GM19035 (cell line): ENCODE measurements around the gene KLRC3.
"Not testable (repeated sequence)": the region's sequence is repeated elsewhere in the genome, so short reads cannot be mapped to it uniquely, and the experiment has no call there.

Experiments
- ATAC-seq: cut with Tn5 transposase; IDR thresholded peaks from one replicate; pipeline ENCODE4 v1.9.1; 2021; ENCODE audit not compliant: unreplicated experiment

The KLRC3 gene

DNA sequence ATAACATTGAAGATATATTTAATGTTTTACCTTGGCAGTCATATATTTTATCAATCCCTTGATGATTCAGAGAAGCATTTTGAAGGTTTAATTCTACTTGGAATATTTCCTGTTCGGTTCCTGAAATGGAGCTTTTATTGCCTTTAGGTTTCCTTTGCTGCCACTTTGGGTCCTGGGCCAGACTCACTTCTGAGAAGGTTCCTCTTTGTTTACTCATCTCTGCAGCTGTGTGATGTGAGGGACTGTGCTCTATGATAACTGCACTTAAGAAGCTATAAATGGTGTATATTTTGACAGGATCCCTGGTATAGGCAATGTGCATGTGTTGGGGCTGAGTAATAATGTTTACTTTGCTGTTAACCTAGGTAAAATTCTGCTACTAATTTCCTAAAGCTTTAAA lies at the start of gene KLRC3:
Gene KLRC3 (minus strand): TSS at position 262 of the 400 bp plus-strand sequence. CDS start 45 bp downstream, at position 217.
- not testable (repeated sequence) for ATAC-seq

DNA sequence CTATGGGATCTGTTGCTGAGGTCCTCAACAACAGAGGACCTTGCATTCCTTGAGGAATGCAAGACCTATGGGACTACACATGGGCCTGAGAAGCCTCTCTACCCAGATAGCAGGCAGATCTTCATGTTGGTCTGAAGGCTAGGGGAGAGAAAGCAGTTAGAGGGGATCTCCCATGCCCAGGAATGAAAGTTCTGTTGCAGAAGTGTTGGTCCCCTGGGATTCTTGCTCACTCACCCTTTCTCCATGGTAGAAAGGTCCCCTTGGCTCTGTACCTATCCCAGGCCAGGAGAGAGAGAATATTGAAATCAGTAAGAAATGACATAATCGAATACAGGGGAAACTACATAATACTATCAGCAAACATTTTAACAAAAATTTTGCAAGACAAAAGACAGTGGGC lies 49.3 kb upstream of the KLRC3 start:
- no peak for ATAC-seq

DNA sequence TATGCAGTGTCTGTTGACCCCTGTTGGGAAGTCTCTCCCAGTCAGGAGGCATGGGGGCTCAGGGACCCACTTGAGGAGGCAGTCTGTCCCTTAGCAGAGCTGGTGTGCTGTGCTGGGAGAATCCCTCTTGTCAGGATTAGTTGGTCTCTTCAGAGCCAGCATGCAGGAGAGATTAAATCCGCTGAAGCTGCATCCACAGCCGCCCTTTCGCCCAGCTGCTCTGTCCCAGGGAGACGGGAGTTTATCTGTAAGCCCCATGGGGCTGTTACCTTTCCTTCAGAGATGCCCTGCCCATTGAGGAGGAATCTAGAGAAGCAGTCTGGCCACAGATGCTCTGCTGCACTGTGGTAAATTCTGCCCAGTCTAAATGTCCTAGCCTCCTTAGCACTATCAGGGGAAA lies 45.9 kb upstream of the KLRC3 start:
- no peak for ATAC-seq

DNA sequence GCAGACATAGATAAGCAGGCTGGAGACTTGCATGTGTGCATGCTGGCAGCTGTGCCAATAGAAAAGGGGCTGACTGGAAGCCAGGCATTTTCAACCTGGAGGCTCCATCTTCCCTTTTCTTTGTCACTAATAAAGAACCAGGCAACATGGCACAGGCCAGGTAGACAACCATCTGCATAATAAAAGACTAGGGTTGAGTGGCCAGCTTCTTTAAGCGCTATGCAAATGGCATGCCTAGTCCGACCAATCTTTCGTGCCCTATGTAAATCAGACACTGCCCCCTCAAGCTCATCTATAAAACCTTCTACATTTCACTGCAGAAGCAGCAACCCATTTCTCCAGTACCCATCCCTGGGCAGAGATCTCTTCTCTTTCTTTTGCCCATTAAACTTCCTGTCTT lies 37.4 kb upstream of the KLRC3 start:
- ATAC-seq = no peak

DNA sequence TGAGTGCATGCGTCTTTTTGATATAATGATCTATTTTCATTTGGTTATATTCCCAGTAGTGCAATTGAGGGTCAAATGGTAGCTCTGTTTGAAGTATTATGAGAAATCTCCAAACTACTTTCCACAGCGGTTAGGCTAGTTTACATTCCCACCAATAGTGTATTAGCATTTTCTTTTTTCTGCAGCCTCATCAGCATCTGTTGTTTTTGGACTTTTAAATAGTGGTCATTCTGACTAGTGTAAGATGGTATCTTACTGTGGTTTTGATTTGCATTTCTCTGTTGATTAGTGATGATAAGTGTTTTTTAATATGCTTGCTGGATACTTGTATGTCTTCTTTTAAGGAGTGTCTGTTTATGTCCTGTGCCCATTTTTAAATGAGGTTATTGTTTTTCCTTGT lies 36.5 kb upstream of the KLRC3 start:
- no peak for ATAC-seq

DNA sequence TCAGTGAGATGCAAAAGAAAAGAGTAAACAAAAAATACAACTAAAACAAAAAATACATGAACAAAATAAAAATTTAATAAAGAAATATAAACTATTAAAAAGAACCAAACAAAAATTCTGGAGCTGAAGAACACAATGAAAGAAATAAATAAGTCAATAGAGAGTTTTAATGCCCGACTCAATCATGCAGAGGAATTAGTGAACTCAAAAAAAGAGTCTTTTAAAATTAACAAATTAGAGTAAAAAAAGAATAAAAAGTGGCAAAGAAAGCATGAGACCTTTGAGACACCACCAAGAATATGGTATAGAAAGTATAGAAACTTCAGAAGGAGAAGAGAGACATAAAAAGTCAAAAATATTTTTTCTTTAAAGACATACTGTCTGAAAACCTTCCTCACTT lies 35.4 kb upstream of the KLRC3 start:
- ATAC-seq = no peak

DNA sequence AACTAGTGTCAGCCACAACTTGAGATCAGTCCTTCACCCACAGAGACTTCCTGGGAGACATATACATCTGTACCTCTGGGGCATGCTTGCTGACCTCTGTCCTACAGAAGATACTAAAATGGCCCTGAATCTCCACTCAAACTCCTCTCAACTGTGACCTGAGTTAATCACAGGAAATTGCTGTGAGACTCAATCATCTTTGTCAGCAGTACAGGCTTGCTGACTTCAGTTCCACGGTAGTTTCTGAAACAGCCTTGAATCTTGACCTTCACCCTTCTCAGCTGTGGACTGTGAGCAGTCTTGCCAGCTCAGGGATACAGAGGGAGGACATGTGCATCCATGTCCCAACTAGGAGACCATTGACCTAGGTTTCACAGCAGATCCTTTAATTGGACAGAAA lies 34.1 kb upstream of the KLRC3 start:
- ATAC-seq = no peak

DNA sequence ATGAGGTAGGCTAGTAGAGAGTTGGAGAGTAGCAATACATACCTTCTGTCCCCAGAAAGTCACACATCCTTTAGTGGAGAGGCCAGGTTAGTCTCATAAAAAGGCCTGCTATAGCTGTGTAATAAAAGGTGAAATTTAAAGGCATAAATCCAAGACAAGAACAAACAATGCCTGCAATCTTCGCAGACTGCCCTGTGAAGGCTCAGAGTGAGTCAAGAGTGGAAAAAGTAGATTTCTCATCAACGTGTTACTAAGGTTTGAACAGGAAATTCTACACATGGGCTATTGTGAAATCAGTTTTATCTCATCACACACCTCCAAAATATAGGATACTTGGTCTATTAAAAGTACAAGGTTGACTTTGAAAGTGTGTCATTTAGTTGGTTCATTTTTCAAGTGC lies 32.8 kb upstream of the KLRC3 start, which contains the start of gene KLRC1:
Gene KLRC1 (minus strand): TSS at position 222 of the 400 bp plus-strand sequence. CDS start 2,221 bp downstream, outside the sequence.
- no peak for ATAC-seq

DNA sequence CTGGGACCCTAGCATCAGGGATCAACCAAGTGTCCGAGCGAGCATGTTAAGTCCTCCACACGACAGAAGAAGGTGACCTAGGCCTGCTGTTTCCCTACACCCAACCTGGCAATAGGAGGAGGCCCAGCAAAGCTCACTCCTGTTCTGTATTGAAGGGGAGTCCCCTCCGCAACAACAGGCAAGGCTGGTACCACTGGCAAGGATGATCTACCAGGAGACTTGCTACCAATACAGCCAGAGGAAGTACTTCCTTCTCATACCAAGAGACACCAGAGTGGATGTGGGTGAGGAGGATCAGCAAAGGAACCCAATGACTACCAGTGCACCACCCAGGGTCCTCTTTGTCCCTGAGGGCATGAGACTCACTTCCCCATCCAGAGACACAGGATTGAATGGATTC lies 27.8 kb upstream of the KLRC3 start:
- ATAC-seq = no peak

DNA sequence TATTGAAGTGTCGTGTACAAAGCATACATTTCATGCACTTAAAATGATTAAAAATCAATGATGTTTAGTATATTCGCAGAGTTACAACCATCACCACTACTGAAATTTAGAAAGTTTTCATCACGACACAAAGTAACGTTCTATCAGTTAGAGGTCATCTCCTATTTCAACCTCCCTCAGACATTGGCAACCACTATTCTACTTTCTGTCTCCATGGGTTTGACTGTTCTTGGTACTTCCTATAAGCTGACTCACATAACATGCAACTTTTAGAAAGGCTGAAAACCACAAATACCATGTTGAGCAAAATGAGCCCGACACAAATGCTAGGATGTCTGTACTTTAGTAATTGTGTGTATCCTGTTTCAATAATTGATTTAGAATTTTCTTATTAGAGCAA lies 25.7 kb upstream of the KLRC3 start:
- ATAC-seq = not testable (repeated sequence)

DNA sequence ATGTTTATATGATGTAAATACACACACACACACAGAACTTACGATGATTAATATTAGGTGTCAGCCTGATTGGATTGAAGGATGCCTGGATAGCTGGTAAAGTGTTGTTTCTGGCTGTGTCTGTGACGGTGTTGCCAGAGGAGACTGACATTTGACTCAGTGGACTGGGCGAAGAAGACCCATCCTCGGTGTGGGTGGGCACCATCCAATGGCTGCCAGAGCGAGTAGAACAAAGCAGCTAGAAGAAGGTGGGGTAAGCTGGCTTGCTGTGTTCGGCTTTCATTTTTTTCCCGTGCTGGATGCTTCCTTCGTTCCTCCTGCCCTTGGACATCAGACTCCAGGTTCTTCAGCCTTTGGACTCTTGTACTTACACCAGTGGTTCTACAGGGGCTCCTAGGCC lies 20.7 kb upstream of the KLRC3 start:
- ATAC-seq = not testable (repeated sequence)

DNA sequence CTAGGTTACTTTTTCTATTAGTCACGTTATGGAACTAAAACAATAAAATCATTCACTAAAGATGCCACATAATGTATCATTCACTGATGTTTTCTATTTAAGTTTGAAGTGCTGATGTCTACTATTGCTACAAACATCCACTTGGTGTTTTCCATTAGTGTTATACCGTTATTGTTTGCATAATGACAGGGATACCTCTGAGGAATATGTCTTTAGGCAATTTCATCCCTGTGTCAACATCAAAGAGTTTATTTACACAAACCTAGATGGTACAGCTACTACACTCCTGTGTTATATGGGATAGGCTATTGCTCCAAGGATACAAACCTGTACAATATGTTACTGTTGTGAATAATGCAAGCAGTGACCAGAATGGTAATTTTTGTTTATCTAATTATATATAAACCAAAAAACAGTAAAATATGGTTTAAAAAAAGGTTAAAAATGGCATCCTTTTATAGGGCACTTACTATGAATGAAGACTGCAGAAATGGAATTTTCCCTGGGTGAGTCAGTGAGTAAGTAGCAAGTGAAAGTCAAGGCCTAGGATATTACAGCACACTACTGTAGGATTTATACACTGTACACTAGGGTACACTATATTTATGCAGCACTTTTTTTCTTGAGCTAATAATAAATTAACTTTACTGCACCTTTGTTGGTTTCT lies 19.3 kb upstream of the KLRC3 start:
- ATAC-seq = not testable (repeated sequence)

DNA sequence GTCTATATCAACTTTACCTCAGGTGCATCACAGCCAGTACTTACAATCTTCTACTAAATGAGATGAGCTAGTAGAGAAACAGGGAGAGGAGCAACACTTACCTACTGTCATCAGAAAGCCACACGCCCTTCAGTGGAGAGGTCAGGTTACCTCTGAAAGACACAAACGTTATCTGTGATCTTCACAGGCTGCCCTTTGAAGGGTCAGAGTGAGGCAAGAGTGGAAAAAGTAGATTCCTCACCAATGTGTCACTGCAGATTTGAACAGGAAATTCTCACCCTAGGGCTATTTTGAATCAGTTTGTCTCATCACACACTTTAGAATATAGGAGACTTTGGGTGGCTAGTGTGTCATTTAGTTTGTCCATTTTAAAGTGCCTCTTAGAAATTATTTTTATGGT lies 17.2 kb upstream of the KLRC3 start:
- ATAC-seq = not testable (repeated sequence)

DNA sequence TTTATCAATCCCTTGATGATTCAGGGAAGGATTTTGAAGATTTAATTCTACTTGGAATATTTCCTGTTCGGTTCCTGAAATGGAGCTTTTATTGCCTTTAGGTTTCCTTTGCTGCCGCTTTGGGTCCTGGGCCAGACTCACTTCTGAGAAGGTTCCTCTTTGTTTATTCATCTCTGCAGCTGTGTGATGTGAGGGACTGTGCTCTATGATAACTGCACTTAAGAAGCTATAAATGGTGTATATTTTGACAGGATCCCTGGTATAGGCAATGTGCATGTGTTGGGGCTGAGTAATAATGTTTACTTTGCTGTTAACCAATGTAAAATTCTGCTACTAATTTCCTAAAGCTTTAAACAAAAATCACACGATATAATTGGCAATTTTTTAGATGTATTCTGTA lies 15.4 kb upstream of the KLRC3 start, which contains the start of gene KLRC2:
Gene KLRC2 (minus strand): TSS at position 195 of the 400 bp plus-strand sequence. CDS start 24 bp downstream, at position 171.
- ATAC-seq = not testable (repeated sequence)

DNA sequence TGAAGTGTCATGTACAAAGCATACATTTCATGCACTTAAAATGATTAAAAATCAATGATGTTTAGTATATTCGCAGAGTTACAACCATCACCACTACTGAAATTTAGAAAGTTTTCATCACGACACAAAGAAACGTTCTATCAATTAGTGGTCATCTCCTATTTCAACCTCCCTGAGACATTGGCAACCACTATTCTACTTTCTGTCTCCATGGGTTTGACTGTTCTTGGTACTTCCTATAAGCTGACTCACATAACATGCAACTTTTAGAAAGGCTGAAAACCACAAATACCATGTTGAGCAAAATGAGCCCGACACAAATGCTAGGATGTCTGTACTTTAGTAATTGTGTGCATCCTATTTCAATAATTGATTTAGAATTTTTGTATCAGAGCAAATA lies 10.2 kb upstream of the KLRC3 start:
- not testable (repeated sequence) for ATAC-seq

DNA sequence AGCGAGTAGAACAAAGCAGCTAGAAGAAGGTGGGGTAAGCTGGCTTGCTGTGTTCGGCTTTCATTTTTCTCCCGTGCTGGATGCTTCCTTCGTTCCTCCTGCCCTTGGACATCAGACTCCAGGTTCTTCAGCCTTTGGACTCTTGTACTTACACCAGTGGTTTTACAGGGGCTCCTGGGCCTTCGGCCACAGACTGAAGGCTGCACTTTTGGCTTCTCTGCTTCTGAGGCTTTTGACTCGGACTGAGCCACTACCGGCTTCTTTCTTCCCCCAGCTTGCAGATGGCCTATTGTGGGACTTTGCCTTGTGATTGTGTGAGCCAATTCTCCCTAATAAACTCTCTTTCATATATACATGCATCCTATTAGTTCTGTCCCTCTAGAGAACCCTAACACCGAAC lies 5.5 kb upstream of the KLRC3 start:
- ATAC-seq = not testable (repeated sequence)

DNA sequence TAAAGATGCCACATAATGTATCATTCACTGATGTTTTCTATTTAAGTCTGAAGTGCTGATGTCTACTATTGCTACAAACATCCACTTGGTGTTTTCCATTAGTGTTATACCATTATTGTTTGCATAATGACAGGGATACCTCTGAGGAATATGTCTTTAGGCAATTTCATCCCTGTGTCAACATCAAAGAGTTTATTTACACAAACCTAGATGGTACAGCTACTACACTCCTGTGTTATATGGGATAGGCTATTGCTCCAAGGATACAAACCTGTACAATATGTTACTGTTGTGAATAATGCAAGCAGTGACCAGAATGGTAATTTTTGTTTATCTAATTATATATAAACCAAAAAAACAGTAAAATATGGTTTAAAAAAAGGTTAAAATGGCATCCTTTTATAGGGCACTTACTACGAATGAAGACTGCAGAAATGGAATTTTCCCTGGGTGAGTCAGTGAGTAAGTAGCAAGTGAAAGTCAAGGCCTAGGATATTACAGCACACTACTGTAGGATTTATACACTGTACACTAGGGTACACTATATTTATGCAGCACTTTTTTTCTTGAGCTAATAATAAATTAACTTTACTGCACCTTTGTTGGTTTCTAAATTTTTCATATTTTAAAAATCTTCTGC lies 4.0 kb upstream of the KLRC3 start:
- not testable (repeated sequence) for ATAC-seq

DNA sequence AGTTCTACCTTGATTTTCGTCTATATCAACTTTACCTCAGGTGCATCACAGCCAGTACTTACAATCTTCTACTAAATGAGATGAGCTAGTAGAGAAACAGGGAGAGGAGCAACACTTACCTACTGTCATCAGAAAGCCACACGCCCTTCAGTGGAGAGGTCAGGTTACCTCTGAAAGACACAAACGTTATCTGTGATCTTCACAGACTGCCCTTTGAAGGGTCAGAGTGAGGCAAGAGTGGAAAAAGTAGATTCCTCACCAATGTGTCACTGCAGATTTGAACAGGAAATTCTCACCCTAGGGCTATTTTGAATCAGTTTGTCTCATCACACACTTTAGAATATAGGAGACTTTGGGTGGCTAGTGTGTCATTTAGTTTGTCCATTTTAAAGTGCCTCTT lies 1.8 kb upstream of the KLRC3 start:
- not testable (repeated sequence) for ATAC-seq

DNA sequence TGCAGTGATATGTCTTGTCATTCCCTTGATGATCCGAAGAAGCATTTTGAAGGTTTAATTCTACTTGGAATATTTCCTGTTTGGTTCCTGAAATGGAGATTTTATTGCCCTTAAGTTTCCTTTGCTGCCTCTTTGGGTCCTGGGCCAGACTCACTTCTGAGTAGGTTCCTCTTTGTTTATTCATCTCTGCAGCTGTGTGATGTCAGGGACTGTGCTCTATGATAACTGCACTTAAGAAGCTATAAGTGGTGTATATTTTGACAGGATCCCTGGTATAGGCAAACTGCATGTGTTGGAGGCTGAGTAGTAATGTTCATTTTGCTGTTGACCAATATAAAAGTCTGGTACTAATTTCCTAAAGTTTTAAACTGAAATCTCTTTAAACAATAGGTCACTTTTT lies 11.0 kb downstream of the KLRC3 start, which contains the start of gene KLRC4:
Gene KLRC4 (minus strand): TSS at position 366 of the 400 bp plus-strand sequence. CDS start 182 bp downstream, at position 184.
- ATAC-seq = no peak

DNA sequence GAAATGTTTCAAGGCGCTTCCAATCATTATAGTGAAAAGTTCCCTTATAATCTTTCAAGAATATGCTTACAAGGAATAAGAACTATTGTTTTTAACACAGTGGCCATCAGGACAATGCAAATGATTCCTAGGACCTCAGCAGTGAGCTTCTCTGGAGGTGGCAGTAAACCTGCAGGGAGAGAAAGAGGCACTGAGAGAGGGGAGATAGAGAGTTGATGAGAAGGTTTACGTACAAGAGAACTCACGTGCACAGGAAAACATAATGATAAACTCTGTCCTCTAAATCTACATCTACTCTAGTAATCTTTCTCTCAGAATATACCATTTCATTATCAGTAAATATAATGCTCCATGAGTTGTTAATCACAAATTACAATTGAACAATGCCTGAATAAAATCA lies 11.6 kb downstream of the KLRC3 start:
- ATAC-seq = no peak

DNA sequence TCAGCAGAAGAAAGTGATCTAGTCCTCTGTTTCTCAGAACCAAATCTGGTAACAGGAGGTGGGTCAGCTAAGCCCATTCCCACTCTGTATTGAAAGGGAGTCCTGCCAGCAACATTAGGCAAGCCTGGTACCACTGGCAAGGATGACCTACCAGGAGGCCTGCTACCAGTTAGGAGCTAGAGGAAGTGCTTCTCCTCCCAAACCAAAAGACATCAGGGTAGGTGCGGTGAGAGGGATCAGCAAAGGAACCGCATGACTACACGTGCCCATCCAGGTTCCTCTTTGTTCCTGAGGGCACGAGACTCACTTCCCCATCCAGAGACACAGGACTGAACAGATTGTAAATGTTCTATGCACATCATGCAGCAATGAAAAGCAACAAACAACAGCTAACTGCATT lies 13.7 kb downstream of the KLRC3 start:
- no peak for ATAC-seq

DNA sequence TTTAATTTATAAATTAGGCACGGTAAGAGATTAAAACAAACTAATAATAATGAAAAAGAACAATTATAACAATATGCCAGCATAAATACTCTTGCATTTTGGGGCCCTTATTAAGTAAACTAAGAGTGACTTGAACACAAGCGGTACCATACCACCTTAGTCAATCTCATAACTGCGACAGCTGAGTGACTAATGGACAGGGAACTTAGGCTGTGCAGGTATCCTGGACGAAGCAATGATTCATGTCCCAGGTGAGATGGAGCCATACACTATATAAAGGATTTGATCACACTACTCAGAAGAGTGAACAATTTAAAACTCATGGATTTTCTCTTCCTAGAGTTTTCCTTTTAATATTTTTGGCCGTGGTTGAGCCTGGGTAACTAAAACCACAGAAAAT lies 15.1 kb downstream of the KLRC3 start:
- ATAC-seq = no peak
